ENCODE data around the gene SIRPD. TPM values are rescaled to one million over a fixed set of nuclear protein-coding genes. Genes with fewer than 3 reads are reported as not detected.
"Not testable (repeated sequence)": the region's sequence is repeated elsewhere in the genome, so short reads cannot be mapped to it uniquely, and the experiment has no call there.

SIRPD gene
- total RNA-seq, result not detected
- total RNA-seq, result 0 reads per million in 2 donors

DNA sequence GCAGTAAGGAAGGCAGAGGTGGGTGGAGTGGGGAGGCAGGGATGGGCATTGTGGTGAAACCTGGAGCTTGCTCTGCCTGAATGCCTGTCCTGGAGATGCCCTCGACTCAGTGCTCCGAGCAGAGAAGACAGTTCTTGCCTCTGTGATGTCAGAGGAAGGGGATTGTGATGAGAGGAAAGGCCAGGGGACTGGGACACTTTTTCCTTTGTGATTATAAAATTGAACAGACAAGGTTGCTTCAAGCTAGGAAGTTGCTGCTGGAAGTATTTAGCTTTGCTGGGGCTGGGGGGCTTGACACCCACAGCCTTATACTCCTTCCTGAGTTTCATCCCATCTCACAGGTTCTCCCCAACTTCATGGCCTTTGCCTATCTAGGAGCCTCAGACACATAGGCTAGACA is at the start of gene SIRPD:
TSS of gene SIRPD (minus strand) at position 101 of the 400 bp plus-strand sequence. CDS start at position 49, 52 bp downstream.
- peaks cover 3% of the 10 kb centered on the region for H3K9me3 ChIP-seq (ENCODE audit: control insufficient read depth, low read length, poor library complexity, severe bottlenecking)
- DNase-seq, result no peak
- H3K4me3 Mint-ChIP-seq, result no peak within 1 kb of the TSS
- ATAC-seq, result no peak
- H3K27ac Mint-ChIP-seq, result no peak within 1 kb of the TSS
- peaks cover 2% of the 10 kb centered on the region for H3K36me3 Mint-ChIP-seq (ENCODE audit: low read depth)
- H3K4me1 Mint-ChIP-seq, result peaks cover 4% of the 10 kb centered on the region
- no peaks in the 10 kb centered on the region for H3K27me3 Mint-ChIP-seq

DNA sequence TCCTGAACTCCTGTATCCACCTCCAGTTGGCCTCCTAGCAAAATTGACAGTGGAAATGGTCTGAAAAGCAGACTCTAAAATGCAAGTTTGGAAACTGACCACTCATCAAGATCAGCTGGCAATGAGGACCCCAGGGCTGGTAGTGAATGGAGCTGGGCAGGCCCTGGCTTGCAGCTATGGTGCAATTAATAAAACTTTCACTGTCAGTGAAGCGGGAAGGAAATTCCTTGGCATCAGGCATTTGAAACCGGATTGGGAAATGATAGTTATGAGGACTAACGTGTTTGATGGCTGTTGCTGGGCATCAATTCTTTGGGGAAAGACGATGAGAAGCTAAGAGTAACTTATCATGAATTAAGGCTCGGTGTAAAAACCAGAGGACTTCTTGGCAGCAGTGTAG is 43.2 kb upstream of the SIRPD start:
- Mint-ChIP-seq H3K27me3 (no peaks in the 10 kb centered on the region), H3K4me1 (no peaks in the 10 kb centered on the region), H3K36me3 (ENCODE audit: low read depth) (no peaks in the 10 kb centered on the region), H3K4me3 (no peak overlapping the region), H3K27ac (no peak overlapping the region)
- no peak for ATAC-seq
- DNase-seq, result no peak
- no peaks in the 10 kb centered on the region for H3K9me3 ChIP-seq (ENCODE audit: control insufficient read depth, low read length, poor library complexity, severe bottlenecking)

DNA sequence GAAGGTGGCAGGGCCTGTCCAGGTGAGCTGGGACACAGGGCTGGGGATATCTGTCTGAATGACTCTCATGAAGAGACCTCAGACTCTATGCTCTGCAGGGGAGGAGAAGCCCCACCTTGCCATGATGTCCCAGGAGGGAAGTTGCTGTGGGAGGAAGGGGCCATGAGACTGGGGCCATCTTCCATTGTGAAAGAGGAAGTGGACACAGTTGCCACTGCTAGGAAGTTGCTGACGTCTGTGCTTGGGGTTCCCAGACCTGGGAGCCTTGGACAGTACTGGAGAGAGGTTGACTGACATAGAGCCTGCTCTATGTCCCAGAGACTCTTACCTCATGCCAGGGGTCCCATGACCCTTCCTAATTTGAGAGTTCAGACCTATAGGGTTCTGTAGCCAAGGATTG is 37.8 kb upstream of the SIRPD start:
- DNase-seq, result no peak
- H3K27me3 Mint-ChIP-seq, result no peaks in the 10 kb centered on the region
- H3K36me3 Mint-ChIP-seq (ENCODE audit: low read depth), result no peaks in the 10 kb centered on the region
- no peak overlapping the region for H3K27ac Mint-ChIP-seq
- H3K9me3 ChIP-seq (ENCODE audit: control insufficient read depth, low read length, poor library complexity, severe bottlenecking), result no peaks in the 10 kb centered on the region
- no peaks in the 10 kb centered on the region for H3K4me1 Mint-ChIP-seq
- no peak overlapping the region for H3K4me3 Mint-ChIP-seq
- no peak for ATAC-seq

DNA sequence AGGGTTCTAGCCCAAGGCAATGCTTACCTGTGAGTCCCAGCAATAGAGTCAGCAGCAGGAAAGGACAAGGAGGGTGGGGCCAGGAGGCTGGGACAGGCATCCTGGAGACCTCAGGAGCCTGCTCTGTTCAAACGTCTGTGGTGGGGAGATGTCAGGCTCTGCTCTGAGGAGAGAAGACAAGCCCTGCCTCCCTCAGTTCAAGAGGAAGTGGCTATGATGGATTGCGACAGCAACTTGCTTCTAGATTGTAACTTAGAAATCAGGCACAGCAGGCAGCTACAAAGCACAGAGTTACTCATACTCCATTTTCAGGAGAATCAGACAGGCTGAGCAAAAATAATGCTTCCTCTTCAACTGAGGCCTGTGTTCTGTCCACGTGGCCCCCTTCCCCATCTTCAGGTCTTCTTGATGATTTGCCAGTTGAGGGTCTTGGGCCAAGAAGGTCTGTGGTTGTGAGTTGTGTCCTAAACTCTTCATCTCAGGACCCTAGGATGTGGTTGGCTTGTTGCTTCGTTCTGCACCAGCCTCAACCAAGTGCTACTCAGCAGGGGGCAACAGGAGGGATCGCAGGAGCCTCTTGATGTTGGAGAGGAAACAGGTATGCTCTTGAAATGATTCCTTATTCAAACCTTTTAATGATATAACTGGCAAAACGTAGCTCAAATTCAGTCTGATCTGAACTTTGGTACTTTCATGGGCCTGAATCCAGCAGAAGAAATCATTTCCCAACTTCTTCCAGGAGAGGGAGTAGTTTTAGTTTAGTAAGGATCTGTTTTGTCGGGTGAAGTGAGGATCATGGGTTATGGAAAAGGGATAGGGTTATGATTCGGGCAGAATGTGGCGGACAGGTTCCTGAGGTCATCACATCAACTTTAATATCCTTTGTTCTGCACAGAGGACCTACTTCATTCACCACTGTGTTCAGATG is 31.3 kb upstream of the SIRPD start:
- H3K9me3 ChIP-seq (ENCODE audit: control insufficient read depth, low read length, poor library complexity, severe bottlenecking), result no peaks in the 10 kb centered on the region
- no peaks in the 10 kb centered on the region for H3K4me1 Mint-ChIP-seq
- no peak overlapping the region for H3K27ac Mint-ChIP-seq
- H3K27me3 Mint-ChIP-seq, result no peaks in the 10 kb centered on the region
- ATAC-seq (no peak), DNase-seq (no peak)
- H3K36me3 Mint-ChIP-seq (ENCODE audit: low read depth), result no peaks in the 10 kb centered on the region
- no peak overlapping the region for H3K4me3 Mint-ChIP-seq

DNA sequence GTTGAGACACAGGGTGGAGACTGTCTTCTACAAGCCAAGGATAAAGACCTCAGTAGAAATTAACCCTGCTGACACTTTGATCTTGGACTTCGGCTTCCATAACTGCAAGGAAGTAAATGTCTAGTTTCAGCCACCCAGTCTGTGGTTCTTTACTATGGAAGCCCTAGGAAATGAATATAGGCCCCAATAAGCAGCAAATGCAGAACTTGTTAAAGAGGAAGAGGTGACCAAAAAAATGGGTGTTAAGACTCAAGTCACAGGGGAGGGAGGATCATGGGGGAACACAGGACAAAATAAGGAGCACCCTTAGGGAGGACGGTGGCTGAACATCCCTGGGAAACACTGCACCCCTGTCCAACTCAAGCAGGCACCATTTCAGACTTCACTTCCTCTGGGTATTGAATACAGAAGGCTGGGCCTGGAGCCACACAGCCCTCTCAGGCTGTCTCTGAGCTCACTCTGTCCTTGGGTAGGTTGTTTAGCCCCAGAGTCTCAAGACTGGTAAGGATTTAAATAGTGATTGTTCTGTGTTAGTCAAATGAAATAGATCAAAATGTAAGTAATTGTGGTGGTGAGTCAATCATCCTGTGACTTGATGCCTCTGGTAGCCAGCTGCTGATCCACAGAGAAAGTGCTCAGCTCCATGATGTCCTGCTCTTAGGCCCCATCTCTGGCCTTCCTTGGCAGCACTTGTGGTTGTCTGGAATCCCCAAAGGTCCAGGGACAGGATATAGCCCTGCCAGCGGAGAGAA is 30.5 kb upstream of the SIRPD start:
- ATAC-seq, result no peak
- no peak overlapping the region for H3K4me3 Mint-ChIP-seq
- H3K9me3 ChIP-seq (ENCODE audit: control insufficient read depth, low read length, poor library complexity, severe bottlenecking), result no peaks in the 10 kb centered on the region
- no peaks in the 10 kb centered on the region for H3K4me1 Mint-ChIP-seq
- H3K27ac Mint-ChIP-seq, result no peak overlapping the region
- DNase-seq, result no peak
- H3K36me3 Mint-ChIP-seq (ENCODE audit: low read depth), result no peaks in the 10 kb centered on the region
- H3K27me3 Mint-ChIP-seq, result no peaks in the 10 kb centered on the region

GRCh38 chr20:1579488-1579887 is 22.0 kb upstream of the SIRPD start:
- H3K9me3 ChIP-seq (ENCODE audit: control insufficient read depth, low read length, poor library complexity, severe bottlenecking), result no peaks in the 10 kb centered on the region
- Mint-ChIP-seq H3K36me3 (ENCODE audit: low read depth) (peaks cover 2% of the 10 kb centered on the region), H3K4me1 (peaks cover 2% of the 10 kb centered on the region), H3K4me3 (no peak overlapping the region), H3K27me3 (no peaks in the 10 kb centered on the region), H3K27ac (no peak overlapping the region)
- no peak for ATAC-seq
- no peak for DNase-seq

- ATAC-seq (no peak), DNase-seq (no peak)
- Mint-ChIP-seq H3K36me3 (ENCODE audit: low read depth) (peaks cover 2% of the 10 kb centered on the region), H3K27ac (no peak overlapping the region), H3K4me3 (no peak overlapping the region), H3K4me1 (peaks cover 2% of the 10 kb centered on the region), H3K27me3 (no peaks in the 10 kb centered on the region)
- H3K9me3 ChIP-seq (ENCODE audit: control insufficient read depth, low read length, poor library complexity, severe bottlenecking), result no peaks in the 10 kb centered on the region
These were observed 20.4 kb upstream of the SIRPD start for GRCh38 chr20:1577906-1578305.

DNA sequence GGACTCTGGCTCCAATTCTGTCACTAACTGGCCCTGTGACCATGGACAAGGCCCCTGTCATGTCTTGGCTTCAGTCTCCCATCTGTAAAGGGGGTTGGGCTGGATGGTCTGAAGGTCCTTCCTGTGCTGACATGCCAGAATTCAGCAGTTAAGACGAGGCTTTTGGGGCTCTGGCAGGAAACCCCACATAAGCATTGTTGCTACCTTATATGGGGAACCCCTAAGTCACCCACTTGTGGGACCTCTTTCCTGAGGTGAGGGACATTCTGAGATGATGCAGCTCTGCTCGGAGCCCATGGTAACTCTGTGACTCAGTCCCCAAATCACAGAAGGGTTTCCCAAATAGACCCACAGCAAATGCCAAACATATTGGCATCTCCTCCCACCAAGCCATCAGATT is 19.8 kb upstream of the SIRPD start:
- not testable (repeated sequence) for H3K36me3 Mint-ChIP-seq (ENCODE audit: low read depth); DNase-seq; H3K27ac Mint-ChIP-seq; H3K9me3 ChIP-seq (ENCODE audit: control insufficient read depth, low read length, poor library complexity, severe bottlenecking); H3K4me3 Mint-ChIP-seq; H3K4me1 Mint-ChIP-seq; H3K27me3 Mint-ChIP-seq; ATAC-seq

DNA sequence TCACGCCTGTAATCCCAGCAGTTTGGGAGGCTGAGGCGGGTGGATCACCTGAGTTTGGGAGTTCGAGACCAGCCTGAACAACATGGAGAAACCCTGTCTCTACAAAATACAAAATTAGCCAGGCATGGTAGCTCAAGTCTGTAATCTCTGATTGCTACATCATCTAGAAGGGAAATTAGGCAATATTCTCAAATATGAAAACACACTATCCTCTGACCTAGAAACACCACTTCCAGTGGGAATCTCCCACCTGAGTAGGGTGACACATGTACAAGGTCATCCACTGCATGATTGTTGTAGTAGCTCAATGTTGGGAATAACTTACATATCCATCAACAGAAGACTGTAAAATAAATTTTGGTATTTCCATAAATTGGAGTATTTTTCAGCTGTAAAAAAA is 19.1 kb upstream of the SIRPD start:
- H3K36me3 Mint-ChIP-seq (ENCODE audit: low read depth), result peaks cover 2% of the 10 kb centered on the region
- peak overlapping the region; percentile 29 for H3K27ac Mint-ChIP-seq
- H3K27me3 Mint-ChIP-seq, result no peaks in the 10 kb centered on the region
- no peak overlapping the region for H3K4me3 Mint-ChIP-seq
- peaks cover 2% of the 10 kb centered on the region for H3K4me1 Mint-ChIP-seq
- DNase-seq (no peak), ATAC-seq (no peak)
- H3K9me3 ChIP-seq (ENCODE audit: control insufficient read depth, low read length, poor library complexity, severe bottlenecking), result no peaks in the 10 kb centered on the region

DNA sequence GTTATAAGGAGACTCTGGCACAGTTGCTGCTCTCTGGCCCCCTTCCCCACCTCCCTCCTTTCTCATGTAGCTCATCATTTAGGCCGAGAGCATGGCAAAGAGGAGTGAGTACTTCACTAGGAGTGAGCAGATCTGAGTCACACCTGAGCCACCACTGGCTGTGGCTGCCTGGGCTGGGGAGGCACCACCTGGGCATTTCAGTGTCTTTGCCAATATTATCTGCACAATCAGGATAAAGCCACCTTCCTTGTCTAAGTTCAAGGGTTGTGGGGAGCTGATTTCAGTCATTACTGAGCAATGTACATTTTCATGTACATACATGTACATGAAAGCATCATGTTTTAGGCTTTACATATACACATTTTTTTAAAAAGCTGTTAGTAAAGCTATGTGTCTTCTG is 18.5 kb upstream of the SIRPD start:
- DNase-seq; H3K27me3 Mint-ChIP-seq; H3K4me3 Mint-ChIP-seq; H3K4me1 Mint-ChIP-seq; H3K36me3 Mint-ChIP-seq (ENCODE audit: low read depth); H3K9me3 ChIP-seq (ENCODE audit: control insufficient read depth, low read length, poor library complexity, severe bottlenecking); ATAC-seq: not testable (repeated sequence)
- peak overlapping the region; percentile 29 for H3K27ac Mint-ChIP-seq

DNA sequence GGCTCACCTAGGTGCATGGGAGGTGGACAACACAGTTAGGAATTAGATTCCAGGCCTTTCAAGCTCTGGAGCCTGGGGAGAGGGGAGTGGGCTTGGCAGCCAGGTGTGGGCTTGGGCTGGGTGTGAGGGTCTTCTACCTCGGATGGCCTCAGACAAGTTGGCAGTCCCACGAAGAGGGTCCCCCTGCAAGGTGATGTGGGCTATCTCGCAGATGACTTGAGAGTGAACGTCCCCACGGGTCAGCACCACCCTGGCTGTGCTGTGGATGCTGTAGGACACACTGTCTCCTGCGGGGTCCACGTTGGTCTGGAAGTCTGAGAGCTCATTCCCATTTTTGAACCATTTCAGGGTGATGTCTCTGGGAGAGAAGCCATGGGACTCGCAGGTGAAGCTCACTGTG is 14.1 kb upstream of the SIRPD start:
- not testable (repeated sequence) for H3K27me3 Mint-ChIP-seq; H3K4me3 Mint-ChIP-seq; H3K36me3 Mint-ChIP-seq (ENCODE audit: low read depth); H3K4me1 Mint-ChIP-seq; H3K27ac Mint-ChIP-seq; DNase-seq; ATAC-seq; H3K9me3 ChIP-seq (ENCODE audit: control insufficient read depth, low read length, poor library complexity, severe bottlenecking)

- ATAC-seq (no peak), DNase-seq (no peak)
- no peak overlapping the region for H3K27ac Mint-ChIP-seq
- no peaks in the 10 kb centered on the region for H3K9me3 ChIP-seq (ENCODE audit: control insufficient read depth, low read length, poor library complexity, severe bottlenecking)
- H3K4me1 Mint-ChIP-seq, result no peaks in the 10 kb centered on the region
- no peak overlapping the region for H3K4me3 Mint-ChIP-seq
- no peaks in the 10 kb centered on the region for H3K27me3 Mint-ChIP-seq
- peaks cover 3% of the 10 kb centered on the region for H3K36me3 Mint-ChIP-seq (ENCODE audit: low read depth)
These were observed 11.9 kb upstream of the SIRPD start for GRCh38 chr20:1569415-1569881.

GRCh38 chr20:1568163-1568490 is 10.6 kb upstream of the SIRPD start:
- ATAC-seq (no peak), DNase-seq (no peak)
- Mint-ChIP-seq H3K27me3 (no peaks in the 10 kb centered on the region), H3K36me3 (ENCODE audit: low read depth) (peaks cover 6% of the 10 kb centered on the region), H3K4me3 (no peak overlapping the region), H3K27ac (no peak overlapping the region), H3K4me1 (no peaks in the 10 kb centered on the region)
- no peaks in the 10 kb centered on the region for H3K9me3 ChIP-seq (ENCODE audit: control insufficient read depth, low read length, poor library complexity, severe bottlenecking)

Data from T-helper 17 cell (primary cell).